Neutrophil (primary cell): Measurements from ENCODE around the gene LFNG.

ENCODE experiments used
- H3K27ac ChIP-seq: fragments of 200-600 bp; sonication (generic); 2 replicates; pipeline ENCODE4 v1.5.1; 2016; ENCODE audit warnings: mild to moderate bottlenecking, moderate library complexity
- H3K27me3 ChIP-seq: fragments of 200-600 bp; sonication (generic); 2 replicates; pipeline ENCODE4 v1.6.0; 2016; ENCODE audit warnings: mild to moderate bottlenecking
- H3K36me3 ChIP-seq: fragments of 200-600 bp; sonication (generic); 2 replicates; pipeline ENCODE4 v1.5.1; 2017
- H3K4me1 ChIP-seq, 2 experiments: fragments of 200-600 bp in 1 of 2; sonication (generic) in 1 of 2; 1 replicate in 1 of 2; 2 replicates in 1 of 2; pipeline versions ENCODE4 v1.5.1 to v1.6.1; 2013 to 2016; ENCODE audit warnings: low read depth in 1 of 2, low read length in 1 of 2, mild to moderate bottlenecking in 1 of 2, moderate library complexity in 1 of 2; ENCODE audit not compliant: control insufficient read depth in 1 of 2, insufficient read depth in 1 of 2
- H3K4me3 ChIP-seq, 2 experiments: fragments of 200-600 bp in 1 of 2; sonication (generic) in 1 of 2; 1 replicate in 1 of 2; 2 replicates in 1 of 2; pipeline ENCODE4 v1.5.1; 2013 to 2016; ENCODE audit warnings: low read depth in 1 of 2, low read length in 1 of 2, mild to moderate bottlenecking in 1 of 2, moderate library complexity in 1 of 2
- H3K9me3 ChIP-seq: fragments of 200-600 bp; sonication (generic); 2 replicates; pipeline ENCODE4 v1.5.1; 2016
- CTCF ChIP-seq: fragments of 200-600 bp; sonication (generic); IDR thresholded peaks from 2 replicates; pipeline ENCODE4 v1.5.1; 2016; ENCODE audit warnings: antibody characterized with exemption

LFNG gene

GRCh38 chr7:2513702-2514101 lies 5.9 kb upstream of the LFNG start:
- H3K27ac ChIP-seq: no peak overlapping the region

GRCh38 chr7:2514473-2515423 lies 4.8 kb upstream of the LFNG start:
- Histone ChIP-seq H3K9me3 (no peaks in the 10 kb centered on the region), H3K27me3 (peaks cover 41% of the 10 kb centered on the region), H3K4me3 (no peak overlapping the region), H3K27ac (no peak overlapping the region), H3K4me1 (peaks cover 31 to 38% of the 10 kb centered on the region in 2 experiments), H3K36me3 (no peaks in the 10 kb centered on the region)
- TF ChIP-seq CTCF: no peak

More at GRCh38 chr7:2513702-2514101, 5.9 kb upstream of the LFNG start:
- Histone ChIP-seq H3K4me1 (peaks cover 35 to 41% of the 10 kb centered on the region in 2 experiments), H3K36me3 (no peaks in the 10 kb centered on the region), H3K9me3 (no peaks in the 10 kb centered on the region), H3K27me3 (peaks cover 45% of the 10 kb centered on the region), H3K4me3 (no peak overlapping the region)
- TF ChIP-seq CTCF: no peak

GRCh38 chr7:2515424-2516193 lies 4.0 kb upstream of the LFNG start:
- no peak for TF ChIP-seq CTCF
- Histone ChIP-seq H3K27ac (no peak overlapping the region), H3K4me1 (peaks cover 34 to 36% of the 10 kb centered on the region in 2 experiments), H3K27me3 (peaks cover 39% of the 10 kb centered on the region), H3K36me3 (no peaks in the 10 kb centered on the region), H3K9me3 (no peaks in the 10 kb centered on the region), H3K4me3 (no peak overlapping the region)

GRCh38 chr7:2516194-2516555 lies 3.4 kb upstream of the LFNG start:
- Histone ChIP-seq H3K27me3 (peaks cover 41% of the 10 kb centered on the region), H3K4me3 (no peak overlapping the region), H3K4me1 (peaks cover 34 to 36% of the 10 kb centered on the region in 2 experiments), H3K36me3 (no peaks in the 10 kb centered on the region), H3K27ac (no peak overlapping the region), H3K9me3 (no peaks in the 10 kb centered on the region)
- TF ChIP-seq CTCF: no peak

GRCh38 chr7:2517026-2517425 lies 2.5 kb upstream of the LFNG start:
- TF ChIP-seq CTCF: no peak
- Histone ChIP-seq H3K4me1 (peaks cover 34 to 36% of the 10 kb centered on the region in 2 experiments), H3K27me3 (peaks cover 50% of the 10 kb centered on the region), H3K27ac (no peak overlapping the region), H3K9me3 (no peaks in the 10 kb centered on the region), H3K36me3 (no peaks in the 10 kb centered on the region), H3K4me3 (no peak overlapping the region)
